ENCODE data around the gene SYT5. TPM values are rescaled to one million over a fixed set of nuclear protein-coding genes. Genes with fewer than 3 reads are reported as not detected.

SYT5 gene
- polyA plus RNA-seq, 3 donors: not detected

- Histone ChIP-seq H3K27ac (ENCODE audit: low read depth in 1 of 2, low read length in 2 of 2) (no peak overlapping the region), H3K9me3 (replicated peaks in 1 of 2; ENCODE audit: control insufficient read depth in 1 of 2, insufficient read depth in 1 of 2, low read length in 2 of 2) (peaks cover 19 to 23% of the 10 kb centered on the region in 2 donors), H3K27me3 (ENCODE audit: control insufficient read depth in 2 of 2, insufficient read depth in 2 of 2, low read length in 2 of 2) (peaks cover 26 to 95% of the 10 kb centered on the region in 2 donors), H3K36me3 (replicated peaks in 1 of 2; ENCODE audit: control insufficient read depth in 1 of 2, insufficient read depth in 2 of 2, low read length in 2 of 2) (no peaks in the 10 kb centered on the region), H3K4me1 (ENCODE audit: control insufficient read depth in 1 of 2, insufficient read depth in 2 of 2, low read length in 2 of 2) (peaks cover 18 to 25% of the 10 kb centered on the region in 2 donors), H3K9ac (ENCODE audit: insufficient read depth, low read length, poor library complexity, severe bottlenecking) (no peak overlapping the region), H3K4me2 (replicated peaks; ENCODE audit: extremely low read depth, low read length, poor library complexity, severe bottlenecking) (peak overlapping the region; percentile 69), H3K4me3 (replicated peaks in 1 of 3; ENCODE audit: low read depth in 2 of 3, low read length in 3 of 3) (peak overlapping the region in 1 of 3 experiments; percentile 61), H3K79me2 (ENCODE audit: insufficient read depth, low read length) (no peaks in the 10 kb centered on the region), H2AFZ (ENCODE audit: insufficient read depth, low read depth, low read length, poor library complexity, severe bottlenecking) (no peak overlapping the region), H4K20me1 (ENCODE audit: insufficient read depth, low read length) (no peaks in the 10 kb centered on the region)
- DNase-seq: no peak
- peaks cover 7 to 42% (median 29%) of the 10 kb centered on the region in 7 donors for H3K9me3 Mint-ChIP-seq
- 59% methylated on average over 13 of the region's 21 CpGs for WGBS (ENCODE audit: insufficient coverage)
- H3K27ac Mint-ChIP-seq: peak overlapping the region in 1 of 7 donors; percentile 27
- H3K36me3 Mint-ChIP-seq: peaks cover under 1 to 3% of the 10 kb centered on the region in 2 donors
- TF ChIP-seq CTCF (IDR thresholded peaks at IDR 0.05): no peak
- intact Hi-C loops (cut with micrococcal nuclease): no loop called here
- peaks cover 84 to 98% (median 95%) of the 10 kb centered on the region in 3 donors for H3K27me3 Mint-ChIP-seq (ENCODE audit: low read depth in 3 of 3)
- peaks cover 20% of the 10 kb centered on the region for H3K4me1 Mint-ChIP-seq
- H3K4me3 Mint-ChIP-seq: peak overlapping the region in 1 of 2 donors; percentile 78
Observed at GRCh38 chr19:55174425-55175116, 5.5 kb downstream of the SYT5 start.

GRCh38 chr19:55173714-55174409, 6.2 kb downstream of the SYT5 start:
- H3K36me3 Mint-ChIP-seq: peaks cover 0 to 4% of the 10 kb centered on the region in 2 donors
- peak overlapping the region; percentile 57 to 78 for H3K4me3 Mint-ChIP-seq
- peak overlapping the region; percentile 59 for H2AFZ ChIP-seq (ENCODE audit: insufficient read depth, low read depth, low read length, poor library complexity, severe bottlenecking)
- H3K27me3 ChIP-seq (ENCODE audit: control insufficient read depth in 2 of 2, insufficient read depth in 2 of 2, low read length in 2 of 2): peaks cover 24 to 94% of the 10 kb centered on the region in 2 donors
- H3K4me2 ChIP-seq (replicated peaks; ENCODE audit: extremely low read depth, low read length, poor library complexity, severe bottlenecking): peak overlapping the region; percentile 69
- peaks cover 16% of the 10 kb centered on the region for H3K4me1 Mint-ChIP-seq
- no peak overlapping the region for H3K27ac Mint-ChIP-seq
- peaks cover 15 to 19% of the 10 kb centered on the region in 2 donors for H3K9me3 ChIP-seq (replicated peaks in 1 of 2; ENCODE audit: control insufficient read depth in 1 of 2, insufficient read depth in 1 of 2, low read length in 2 of 2)
- TF ChIP-seq CTCF (IDR thresholded peaks at IDR 0.05): no peak
- H3K27me3 Mint-ChIP-seq (ENCODE audit: low read depth in 3 of 3): peaks cover 82 to 98% (median 95%) of the 10 kb centered on the region in 3 donors
- no peaks in the 10 kb centered on the region for H3K36me3 ChIP-seq (replicated peaks in 1 of 2; ENCODE audit: control insufficient read depth in 1 of 2, insufficient read depth in 2 of 2, low read length in 2 of 2)
- WGBS (ENCODE audit: insufficient coverage): under 1% methylated on average over 22 of the region's 37 CpGs
- peaks cover 11 to 18% of the 10 kb centered on the region in 2 donors for H3K4me1 ChIP-seq (ENCODE audit: control insufficient read depth in 1 of 2, insufficient read depth in 2 of 2, low read length in 2 of 2)
- H3K4me3 ChIP-seq (replicated peaks in 1 of 3; ENCODE audit: low read depth in 2 of 3, low read length in 3 of 3): peak overlapping the region in 1 of 3 experiments; percentile 61
- H3K9me3 Mint-ChIP-seq: peaks cover 6 to 38% (median 25%) of the 10 kb centered on the region in 7 donors
- intact Hi-C loops (cut with micrococcal nuclease): no loop called here
- no peak overlapping the region for H3K9ac ChIP-seq (ENCODE audit: insufficient read depth, low read length, poor library complexity, severe bottlenecking)
- H3K27ac ChIP-seq (ENCODE audit: low read depth in 1 of 2, low read length in 2 of 2): no peak overlapping the region
- H4K20me1 ChIP-seq (ENCODE audit: insufficient read depth, low read length): no peaks in the 10 kb centered on the region
- no peaks in the 10 kb centered on the region for H3K79me2 ChIP-seq (ENCODE audit: insufficient read depth, low read length)
- DNase-seq: no peak
